PFSK-1 (cell line): ENCODE results near the gene INPP5A.

ENCODE experiments used
- FOXP2 ChIP-seq: optimal IDR thresholded peaks from 2 replicates; pipeline ENCODE3; 2011; ENCODE audit warnings: borderline replicate concordance, control low read depth, inconsistent platforms; ENCODE audit not compliant: insufficient read depth; ENCODE audit errors: extremely low read length, extremely low read depth
- POLR2AphosphoS5 ChIP-seq: IDR thresholded peaks from 2 replicates; pipeline ENCODE4 v1.6.1; 2012; ENCODE audit warnings: low read depth, mild to moderate bottlenecking, control low read depth, low read length, moderate library complexity
- REST ChIP-seq, 2 experiments: IDR thresholded peaks; 2 replicates each; pipeline versions ENCODE4 v1.6.1 to v1.8.0; 2011 to 2012; ENCODE audit warnings: low read depth in 2 of 2, low read length in 2 of 2, control low read depth in 1 of 2, inconsistent platforms in 1 of 2, mild to moderate bottlenecking in 1 of 2, moderate library complexity in 1 of 2; ENCODE audit not compliant: insufficient read depth in 1 of 2
- SIN3A ChIP-seq: IDR thresholded peaks from 2 replicates; pipeline ENCODE4 v1.6.1; 2012; ENCODE audit warnings: mild to moderate bottlenecking, low read length, moderate library complexity, borderline replicate concordance; ENCODE audit not compliant: insufficient read depth
- TAF1 ChIP-seq: IDR thresholded peaks from 2 replicates; pipeline ENCODE4 v1.6.1; 2012; ENCODE audit warnings: low read length, control low read depth, borderline replicate concordance; ENCODE audit not compliant: insufficient read depth

Gene INPP5A

GRCh38 chr10:132733926-132734325, 196.3 kb downstream of the INPP5A start:
- TF ChIP-seq TAF1, result no peak

GRCh38 chr10:132735341-132735775, 197.8 kb downstream of the INPP5A start:
- no peak for TF ChIP-seq SIN3A
- TF ChIP-seq POLR2AphosphoS5, result no peak
- TF ChIP-seq TAF1, result no peak
- TF ChIP-seq REST (IDR thresholded peaks at IDR 0.05; ENCODE audit: insufficient read depth in 1 of 2, low read depth in 2 of 2, low read length in 2 of 2), result no peak
- no peak for TF ChIP-seq FOXP2

GRCh38 chr10:132735923-132736391, 198.4 kb downstream of the INPP5A start:
- no peak for TF ChIP-seq SIN3A
- no peak for TF ChIP-seq TAF1
- no peak for TF ChIP-seq POLR2AphosphoS5
- no peak for TF ChIP-seq REST (IDR thresholded peaks at IDR 0.05; ENCODE audit: insufficient read depth in 1 of 2, low read depth in 2 of 2, low read length in 2 of 2)
- no peak for TF ChIP-seq FOXP2

GRCh38 chr10:132737390-132738048, 199.9 kb downstream of the INPP5A start:
- TF ChIP-seq POLR2AphosphoS5 (no peak), FOXP2 (no peak), TAF1 (no peak), SIN3A (no peak), REST (IDR thresholded peaks at IDR 0.05; ENCODE audit: insufficient read depth in 1 of 2, low read depth in 2 of 2, low read length in 2 of 2) (no peak)

GRCh38 chr10:132738454-132739224, 201.1 kb downstream of the INPP5A start:
- TF ChIP-seq POLR2AphosphoS5, result no peak
- no peak for TF ChIP-seq TAF1
- TF ChIP-seq SIN3A, result no peak
- no peak for TF ChIP-seq REST (IDR thresholded peaks at IDR 0.05; ENCODE audit: insufficient read depth in 1 of 2, low read depth in 2 of 2, low read length in 2 of 2)
- no peak for TF ChIP-seq FOXP2
